HG02763 (cell line): ENCODE results near the gene ZNF771.

Experiments used
- ATAC-seq: cut with Tn5 transposase; IDR thresholded peaks from one replicate; pipeline ENCODE4 v1.9.1; 2021; ENCODE audit warnings: mild to moderate bottlenecking, moderate library complexity; ENCODE audit not compliant: unreplicated experiment

ZNF771 gene

GRCh38 chr16:30407102-30407803 is at the start of gene ZNF771:
Gene ZNF771, plus strand, starts transcription at chr16:30407606. Its CDS starts 448 bp downstream, at chr16:30408054.
- ATAC-seq, result peak; percentile 76

GRCh38 chr16:30357715-30358576 is 49.5 kb upstream of the ZNF771 start:
- no peak for ATAC-seq

GRCh38 chr16:30358577-30358936 is 48.8 kb upstream of the ZNF771 start:
- ATAC-seq, result no peak

- no peak for ATAC-seq
Measured at GRCh38 chr16:30358990-30359870, 48.2 kb upstream of the ZNF771 start.

GRCh38 chr16:30359871-30360170 is 47.6 kb upstream of the ZNF771 start:
- ATAC-seq, result no peak

GRCh38 chr16:30361180-30361579 is 46.2 kb upstream of the ZNF771 start:
- ATAC-seq, result no peak

- no peak for ATAC-seq
Measured at GRCh38 chr16:30365200-30365599, 42.2 kb upstream of the ZNF771 start.

GRCh38 chr16:30366511-30366910 is 40.9 kb upstream of the ZNF771 start:
- ATAC-seq, result no peak

GRCh38 chr16:30367349-30368009 is 39.9 kb upstream of the ZNF771 start:
- no peak for ATAC-seq

GRCh38 chr16:30368122-30368791 is 39.1 kb upstream of the ZNF771 start:
- ATAC-seq, result no peak

GRCh38 chr16:30368792-30369090 is 38.7 kb upstream of the ZNF771 start:
- ATAC-seq, result no peak

GRCh38 chr16:30369091-30369937 is 38.1 kb upstream of the ZNF771 start:
- no peak for ATAC-seq

GRCh38 chr16:30369938-30370455 is 37.4 kb upstream of the ZNF771 start:
- ATAC-seq, result no peak

- peak; percentile 73 for ATAC-seq
Measured at GRCh38 chr16:30370456-30371247, 36.8 kb upstream of the ZNF771 start, which contains the start of gene TBC1D10B. Gene TBC1D10B, minus strand, starts transcription at chr16:30370494. Its CDS starts 311 bp downstream, at chr16:30370183.

- no peak for ATAC-seq
Measured at GRCh38 chr16:30371248-30371816, 36.1 kb upstream of the ZNF771 start.

- no peak for ATAC-seq
Measured at GRCh38 chr16:30372038-30372712, 35.2 kb upstream of the ZNF771 start.

- ATAC-seq, result no peak
Measured at GRCh38 chr16:30372725-30373124, 34.7 kb upstream of the ZNF771 start.

GRCh38 chr16:30374538-30374937 is 32.9 kb upstream of the ZNF771 start, which contains the start of gene MYL11:
Gene MYL11, plus strand, starts transcription at chr16:30374802. Its CDS starts 56 bp downstream, at chr16:30374858.
- ATAC-seq, result no peak
